SK-N-SH (cell line): Measurements from ENCODE around the gene SPON1. TPM values are rescaled to one million over a fixed set of nuclear protein-coding genes. Genes with fewer than 3 reads are reported as not detected.

Source experiments
- CTCF ChIA-PET: fragments of 300-600, 350-600 bp; formaldehyde crosslinking; extraction: SDS; loops from one replicate; lab custom pipeline; 2021; lab: Yijun Ruan, JAX
- POLR2A ChIA-PET: fragments of 350-600 bp; sonication (Branson Sonifier 250); formaldehyde crosslinking; extraction: SDS; loops from one replicate; lab custom pipeline; 2020; ENCODE audit warnings: antibody characterized with exemption, inconsistent platforms; lab: Yijun Ruan, JAX
- DNase-seq: peaks from one replicate; pipeline ENCODE4 v3.0.0; 2012
- H2AFZ ChIP-seq: fragments of 200-600 bp; sonication (generic); 2 replicates; pipeline ENCODE4 v1.8.1; 2016; ENCODE audit warnings: antibody characterized with exemption, mild to moderate bottlenecking, low read depth
- H3F3A ChIP-seq: fragments of 200-600 bp; sonication (generic); replicated peaks from 2 replicates; pipeline ENCODE3; 2016; ENCODE audit warnings: antibody characterized with exemption, mild to moderate bottlenecking; ENCODE audit not compliant: insufficient read depth
- H3K27ac ChIP-seq, 2 experiments: fragments of 200-500 bp in 1 of 2; fragments of 200-600 bp in 1 of 2; sonication (Bioruptor generic) in 1 of 2; sonication (generic), shearing (Covaris generic) in 1 of 2; 2 replicates each; pipeline versions ENCODE4 v1.5.1 to v1.6.1; 2014 to 2016; ENCODE audit warnings: low read depth in 2 of 2, inconsistent platforms in 1 of 2, low read length in 1 of 2, mild to moderate bottlenecking in 1 of 2, mixed read lengths in 1 of 2
- H3K27me3 ChIP-seq: fragments of 200-600 bp; sonication (generic), shearing (Covaris generic); 2 replicates; pipeline ENCODE4 v1.6.1; 2016; ENCODE audit warnings: mixed run types; ENCODE audit not compliant: insufficient read depth
- H3K36me3 ChIP-seq, 2 experiments: fragments of 200-500 bp in 1 of 2; fragments of 200-600 bp in 1 of 2; sonication (Bioruptor generic) in 1 of 2; sonication (generic) in 1 of 2; replicated peaks in 1 of 2; 2 replicates each; pipeline versions ENCODE3 to v1.5.1; 2014 to 2016; ENCODE audit warnings: low read length in 1 of 2, mild to moderate bottlenecking in 1 of 2; ENCODE audit not compliant: insufficient read depth in 2 of 2, control insufficient read depth in 1 of 2
- H3K4me1 ChIP-seq, 2 experiments: fragments of 200-500 bp in 1 of 2; fragments of 200-600 bp in 1 of 2; sonication (Bioruptor generic) in 1 of 2; sonication (generic), shearing (Covaris generic) in 1 of 2; 2 replicates each; pipeline versions ENCODE4 v1.5.1 to v1.6.1; 2014 to 2016; ENCODE audit warnings: low read depth in 1 of 2, low read length in 1 of 2, mixed run types in 1 of 2; ENCODE audit not compliant: insufficient read depth in 2 of 2, control insufficient read depth in 1 of 2
- H3K4me2 ChIP-seq: fragments of 200-600 bp; sonication (generic), shearing (Covaris generic); 2 replicates; pipeline ENCODE4 v1.6.1; 2017; ENCODE audit warnings: mixed run types
- H3K4me3 ChIP-seq, 2 experiments: fragments of 200-500 bp in 1 of 2; fragments of 200-600 bp in 1 of 2; sonication (Bioruptor generic) in 1 of 2; sonication (generic), shearing (Covaris generic) in 1 of 2; 2 replicates each; pipeline versions ENCODE4 v1.5.1 to v1.8.1; 2014 to 2016; ENCODE audit warnings: low read depth in 2 of 2, inconsistent platforms in 1 of 2, low read length in 1 of 2, mild to moderate bottlenecking in 1 of 2, mixed read lengths in 1 of 2, moderate library complexity in 1 of 2
- H3K79me2 ChIP-seq: fragments of 200-600 bp; sonication (generic); 2 replicates; pipeline ENCODE4 v1.8.1; 2017; ENCODE audit warnings: mild to moderate bottlenecking; ENCODE audit not compliant: insufficient read depth
- H3K9ac ChIP-seq: fragments of 200-600 bp; sonication (generic); 2 replicates; pipeline ENCODE4 v1.6.1; 2017; ENCODE audit warnings: mixed run types
- H3K9me2 ChIP-seq: fragments of 200-600 bp; sonication (generic); 2 replicates; pipeline ENCODE4 v1.6.1; 2017; ENCODE audit warnings: mixed run types
- H3K9me3 ChIP-seq: fragments of 200-600 bp; sonication (generic); 2 replicates; pipeline ENCODE4 v1.6.1; 2017; ENCODE audit warnings: mixed run types, mild to moderate bottlenecking, moderate library complexity
- H4K20me1 ChIP-seq: fragments of 200-600 bp; sonication (generic); 2 replicates; pipeline ENCODE4 v1.6.1; 2017; ENCODE audit warnings: mild to moderate bottlenecking, mixed run types; ENCODE audit not compliant: insufficient read depth
- EZH2phosphoT487 ChIP-seq: fragments of 200-600 bp; sonication (generic); IDR thresholded peaks from 2 replicates; pipeline ENCODE4 v1.6.1; 2017; ENCODE audit warnings: low read depth, mixed run types, mild to moderate bottlenecking, antibody characterized with exemption, moderate library complexity, borderline replicate concordance
- NRF1 ChIP-seq: IDR thresholded peaks from 2 replicates; pipeline ENCODE4 v1.6.1; 2012; ENCODE audit warnings: low read depth, mild to moderate bottlenecking, low read length
- RFX5 ChIP-seq: IDR thresholded peaks from 2 replicates; pipeline ENCODE4 v1.6.1; 2012; ENCODE audit warnings: mild to moderate bottlenecking, improper control_type of control experiment, low read length
- TAF1 ChIP-seq: IDR thresholded peaks from 2 replicates; pipeline ENCODE4 v1.6.1; 2012; ENCODE audit warnings: low read depth, mild to moderate bottlenecking, low read length, moderate library complexity, borderline replicate concordance
- USF2 ChIP-seq: fragments of 150-350 bp; IDR thresholded peaks from 2 replicates; pipeline ENCODE4 v1.6.1; 2017; ENCODE audit warnings: antibody characterized with exemption, low read length, low read depth, borderline replicate concordance
- WGBS: methylation state at CpG from one replicate; pipeline ENCODE4 v1.1.6; 2017; ENCODE audit warnings: low lambda C conversion rate; 5-methylcytosine and 5-hydroxymethylcytosine counted together
- polyA plus RNA-seq, 3 experiments: library from polyadenylated mRNA; depleted of rRNA; stranded (reverse); fragments of >200 nt; gene quantifications; 2 replicates each; pipeline ENCODE4 v1.2.3, GENCODE V29; 2012
- TF ChIP-seq, protein P1 (sequence below): fragments of 150-350 bp; IDR thresholded peaks from 2 replicates; pipeline ENCODE4 v1.6.1; 2016; ENCODE audit warnings: mild to moderate bottlenecking, low read depth, low read length

SPON1 gene
- polyA plus RNA-seq, 1 of the 3 experiments (the other 2 are of a cell fraction), result not detected

- POLR2A ChIA-PET, result no interaction called here
- CTCF ChIA-PET, result interaction anchor here (0.6 kb wide), 1 partner anchor 984 kb away, joined by 3 read pairs; no protein-coding TSS in a partner anchor
Measured at GRCh38 chr11:13974631-13975030, 12.1 kb downstream of the SPON1 start.

GRCh38 chr11:13983081-13983751, 20.7 kb downstream of the SPON1 start:
- H4K20me1 ChIP-seq, result no peaks in the 10 kb centered on the region
- ChIA-PET POLR2A (no interaction called here), CTCF (interaction anchor here (0.7 to 2.4 kb wide), 5 partner anchors 13 to 211 kb away, joined by 3 to 12 read pairs (median 5); no protein-coding TSS in a partner anchor)
- H3K27ac ChIP-seq, result no peak overlapping the region
- no peak for DNase-seq
- H3K36me3 ChIP-seq, result no peaks in the 10 kb centered on the region
- no peak overlapping the region for H3K4me2 ChIP-seq
- H3K9me3 ChIP-seq, result no peaks in the 10 kb centered on the region
- H3K4me3 ChIP-seq, result no peak overlapping the region
- WGBS, result 54% methylated on average over 10 of the region's 12 CpGs
- H3K9me2 ChIP-seq, result no peaks in the 10 kb centered on the region
- no peaks in the 10 kb centered on the region for H3K27me3 ChIP-seq
- no peak overlapping the region for H2AFZ ChIP-seq
- no peaks in the 10 kb centered on the region for H3K79me2 ChIP-seq
- TF ChIP-seq EZH2phosphoT487 (no peak), RFX5 (no peak), TAF1 (no peak)
- TF ChIP-seq, protein P1, sequence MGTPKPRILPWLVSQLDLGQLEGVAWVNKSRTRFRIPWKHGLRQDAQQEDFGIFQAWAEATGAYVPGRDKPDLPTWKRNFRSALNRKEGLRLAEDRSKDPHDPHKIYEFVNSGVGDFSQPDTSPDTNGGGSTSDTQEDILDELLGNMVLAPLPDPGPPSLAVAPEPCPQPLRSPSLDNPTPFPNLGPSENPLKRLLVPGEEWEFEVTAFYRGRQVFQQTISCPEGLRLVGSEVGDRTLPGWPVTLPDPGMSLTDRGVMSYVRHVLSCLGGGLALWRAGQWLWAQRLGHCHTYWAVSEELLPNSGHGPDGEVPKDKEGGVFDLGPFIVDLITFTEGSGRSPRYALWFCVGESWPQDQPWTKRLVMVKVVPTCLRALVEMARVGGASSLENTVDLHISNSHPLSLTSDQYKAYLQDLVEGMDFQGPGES, result no peak
- H3K4me1 ChIP-seq, result no peaks in the 10 kb centered on the region
- no peaks in the 10 kb centered on the region for H3F3A ChIP-seq
- no peak overlapping the region for H3K9ac ChIP-seq

More at GRCh38 chr11:13974631-13975030, 12.1 kb downstream of the SPON1 start:
- Histone ChIP-seq H3K4me3 (no peak overlapping the region), H3K36me3 (no peaks in the 10 kb centered on the region), H2AFZ (no peak overlapping the region), H3K4me1 (peaks cover 0 to 3% of the 10 kb centered on the region in 2 experiments; a peak in 1 of 4 replicates), H3K9ac (no peak overlapping the region), H3F3A (no peaks in the 10 kb centered on the region), H3K79me2 (no peaks in the 10 kb centered on the region), H3K27ac (no peak overlapping the region), H3K9me2 (no peaks in the 10 kb centered on the region), H3K27me3 (no peaks in the 10 kb centered on the region), H3K9me3 (no peaks in the 10 kb centered on the region)
- no peak for DNase-seq
- TF ChIP-seq NRF1 (no peak), USF2 (no peak)
- TF ChIP-seq, protein P1, result no peak
- TF ChIP-seq, all 33 proteins: peak for 0
- Histone ChIP-seq H4K20me1 (no peaks in the 10 kb centered on the region), H3K4me2 (no peak overlapping the region)
- WGBS, result 38% methylated on average over 1 of the region's 1 CpG
